Measurements from ENCODE around the gene CDC25B.
A peak's percentile ranks its signal among the peaks of the same experiment; 100 is the strongest.

The CDC25B gene

DNA sequence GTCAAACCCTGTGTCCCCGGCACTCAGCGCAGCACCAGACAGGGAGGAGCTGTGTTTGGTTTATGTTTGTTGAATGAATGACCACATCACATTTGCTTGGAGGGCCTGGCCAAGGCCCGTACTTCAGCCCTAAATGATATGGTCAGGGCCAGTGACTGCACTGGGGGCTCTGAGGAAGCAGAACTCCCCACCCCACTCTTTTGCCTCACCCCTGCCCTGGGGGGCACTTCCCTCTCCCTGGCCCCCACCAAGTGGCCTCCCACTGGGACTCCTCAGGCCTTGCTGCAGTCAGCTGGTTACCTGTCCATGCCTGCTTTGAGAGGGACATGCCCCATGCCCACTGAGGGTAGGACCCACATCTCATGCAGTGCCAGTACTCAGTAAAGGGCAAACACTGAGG lies 31.5 kb upstream of the CDC25B start:
- DNase-seq, result no peak

- DNase-seq, result no peak
Observed at GRCh38 chr20:3765171-3765882, 30.8 kb upstream of the CDC25B start.

GRCh38 chr20:3766422-3767109 lies 29.5 kb upstream of the CDC25B start:
- DNase-seq, result no peak

DNA sequence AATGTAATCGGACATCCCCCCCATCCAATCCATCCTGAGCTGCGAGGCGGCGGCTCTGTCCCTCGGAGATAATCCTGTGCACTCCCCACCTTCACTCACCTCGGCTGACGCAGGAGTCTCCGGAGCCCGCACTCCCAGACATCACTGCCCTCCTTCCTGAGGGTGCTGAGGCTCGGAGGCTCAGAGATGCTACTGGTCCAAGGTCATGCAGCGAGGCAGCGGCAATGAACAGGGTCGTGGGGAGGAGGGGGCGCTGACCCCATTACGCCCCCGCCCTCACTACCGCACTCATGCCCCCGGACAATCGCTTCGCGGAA lies 29.0 kb upstream of the CDC25B start:
- DNase-seq, result no peak

GRCh38 chr20:3767427-3768341 lies 28.4 kb upstream of the CDC25B start, which contains the start of gene ADISSP:
Gene ADISSP (minus strand): TSS chr20:3767753. CDS start chr20:3760100, 7,653 bp downstream.
- DNase-seq, result peak; percentile 95

GRCh38 chr20:3768342-3769130 lies 27.6 kb upstream of the CDC25B start:
- peak; percentile 89 for DNase-seq

DNA sequence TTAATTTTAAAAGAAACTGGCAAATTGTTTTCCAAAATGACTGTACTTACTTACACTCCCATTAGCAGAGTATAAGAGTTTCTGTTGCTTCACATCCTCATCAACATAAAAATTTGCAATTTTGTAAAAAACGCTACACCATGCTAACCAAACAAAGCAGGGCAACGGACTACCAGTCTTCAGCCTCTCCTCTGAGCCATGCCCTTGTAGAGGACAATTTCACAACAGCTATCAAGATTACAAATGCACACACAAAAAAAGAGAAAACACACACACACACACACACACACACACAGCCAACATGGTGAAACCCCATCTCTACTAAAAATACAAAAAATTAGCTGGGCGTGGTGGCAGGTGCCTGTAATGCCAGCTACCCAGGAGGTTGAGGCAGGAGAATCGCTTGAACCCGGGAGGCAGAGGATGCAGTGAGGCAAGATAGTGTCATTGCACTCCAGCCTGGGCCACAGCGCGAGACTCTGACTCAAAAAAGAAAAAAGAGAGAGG lies 24.5 kb upstream of the CDC25B start:
- DNase-seq, result no peak

GRCh38 chr20:3775457-3776108 lies 20.5 kb upstream of the CDC25B start:
- DNase-seq, result no peak

DNA sequence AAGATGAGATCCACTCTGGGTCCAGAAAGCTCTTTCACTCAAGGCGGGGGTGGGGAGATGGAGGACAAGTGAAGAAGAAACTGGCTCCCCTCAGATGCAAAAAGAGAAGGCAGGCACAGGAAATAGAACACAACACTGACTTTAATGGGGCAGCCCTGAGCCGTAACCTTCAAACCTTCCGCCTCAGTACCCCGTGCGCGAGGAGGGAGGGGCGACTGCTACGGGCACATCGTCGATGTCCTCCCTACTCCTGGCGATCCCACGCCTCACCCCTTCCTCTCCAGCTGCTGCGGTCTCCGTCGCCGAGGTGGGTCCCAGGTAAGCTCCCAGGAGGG lies 18.8 kb upstream of the CDC25B start:
- DNase-seq, result no peak

GRCh38 chr20:3777716-3778629 lies 18.1 kb upstream of the CDC25B start:
- DNase-seq, result no peak

DNA sequence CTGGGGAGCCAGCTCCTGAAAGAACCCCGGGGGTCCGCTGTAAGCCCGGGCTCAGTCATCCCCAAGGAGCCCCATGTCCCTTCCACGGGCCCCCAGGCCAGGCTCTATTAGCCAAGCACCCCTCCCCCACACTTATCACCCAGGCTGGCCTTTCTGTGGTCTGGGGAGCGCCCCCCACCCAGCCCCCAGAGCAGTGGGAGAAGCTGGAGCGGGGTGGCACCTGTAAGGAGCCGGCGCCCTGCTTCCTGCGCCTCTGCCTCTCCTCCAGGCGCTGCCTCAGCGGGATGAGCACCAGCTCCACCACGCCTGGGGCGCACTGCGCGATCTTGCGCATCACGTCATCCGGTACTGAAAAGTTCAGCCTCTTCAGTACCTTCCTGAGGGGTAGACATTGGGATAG lies 17.1 kb upstream of the CDC25B start:
- DNase-seq, result no peak

DNA sequence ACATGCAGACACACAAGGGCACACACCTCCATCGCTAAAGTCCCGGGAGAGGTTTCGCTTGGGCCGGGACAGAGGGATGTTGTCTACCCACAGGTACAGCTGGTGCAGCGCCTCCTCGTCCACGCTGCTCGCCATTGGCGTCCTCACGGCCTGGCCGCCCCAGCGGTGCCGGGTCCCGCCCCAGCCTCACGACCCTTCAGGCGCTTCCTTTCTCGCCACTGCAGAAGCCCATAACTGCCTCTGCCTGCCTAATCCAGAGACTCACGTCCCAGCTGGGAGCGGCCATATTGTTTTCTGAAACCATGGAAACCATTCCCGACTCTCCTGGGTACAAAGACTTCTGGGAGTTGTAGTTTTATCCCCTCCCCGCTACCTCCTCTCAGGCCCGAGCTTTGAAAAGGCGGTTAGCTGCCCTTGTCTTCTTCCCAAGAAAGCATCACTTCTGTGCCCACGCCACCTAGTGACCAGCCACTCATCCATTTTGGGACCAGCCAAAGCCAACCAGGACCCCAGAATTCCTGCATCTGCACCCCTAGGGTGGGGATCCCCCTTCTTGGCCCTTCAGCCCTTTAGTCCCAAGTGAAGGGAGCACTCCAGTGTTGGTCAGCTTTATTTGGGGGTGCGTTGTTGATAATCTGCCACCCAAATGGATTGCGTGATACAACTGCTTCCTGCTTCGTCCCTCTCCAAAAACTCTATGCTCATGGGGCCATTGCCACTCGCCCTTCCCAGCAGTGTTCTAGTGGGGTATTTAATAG lies 14.8 kb upstream of the CDC25B start, which contains the start of gene SPEF1:
Gene SPEF1 (minus strand): TSS at position 296 of the 758 bp plus-strand sequence. CDS start 161 bp downstream, at position 135.
- peak; percentile 60 for DNase-seq

GRCh38 chr20:3782597-3782996 lies 13.5 kb upstream of the CDC25B start:
- no peak for DNase-seq

- no peak for DNase-seq
Observed at GRCh38 chr20:3783068-3783489, 13.0 kb upstream of the CDC25B start.

DNA sequence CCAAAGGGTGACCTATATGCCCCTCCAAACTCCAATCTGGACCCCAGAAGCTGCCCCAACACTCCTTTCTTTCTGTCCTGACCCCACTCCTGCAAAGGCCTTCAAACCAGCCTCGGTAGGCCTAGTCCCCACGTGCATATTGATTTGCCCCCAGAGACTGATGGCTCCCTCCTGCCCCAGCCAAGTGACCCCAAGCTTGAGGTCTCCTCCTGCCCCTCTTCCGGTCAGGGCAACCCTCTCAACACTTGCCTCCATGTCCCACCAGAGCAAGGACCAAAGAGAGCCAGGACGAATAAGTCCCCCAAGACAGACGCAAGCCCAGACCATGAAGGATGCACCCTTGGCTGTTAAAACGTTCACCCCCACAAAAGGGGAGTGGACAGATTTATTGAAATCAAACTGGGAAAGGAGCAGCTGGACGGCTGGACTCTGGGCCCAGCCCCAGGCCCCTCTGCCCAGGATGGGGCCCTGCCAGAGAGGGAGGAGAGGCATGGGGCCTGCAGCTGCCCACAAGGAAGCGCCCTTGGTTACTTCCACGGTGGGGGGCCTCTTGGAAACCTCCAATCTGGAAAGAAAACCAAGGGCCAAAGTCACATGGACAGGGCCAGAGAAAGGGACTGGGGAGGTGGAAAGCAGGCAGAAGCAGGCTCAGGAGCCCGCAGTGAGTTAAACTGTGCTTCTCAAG lies 12.5 kb upstream of the CDC25B start:
- DNase-seq, result no peak

- DNase-seq, result no peak
Observed at GRCh38 chr20:3784216-3784853, 11.8 kb upstream of the CDC25B start.

- DNase-seq, result no peak
Observed at GRCh38 chr20:3784863-3785239, 11.3 kb upstream of the CDC25B start.

DNA sequence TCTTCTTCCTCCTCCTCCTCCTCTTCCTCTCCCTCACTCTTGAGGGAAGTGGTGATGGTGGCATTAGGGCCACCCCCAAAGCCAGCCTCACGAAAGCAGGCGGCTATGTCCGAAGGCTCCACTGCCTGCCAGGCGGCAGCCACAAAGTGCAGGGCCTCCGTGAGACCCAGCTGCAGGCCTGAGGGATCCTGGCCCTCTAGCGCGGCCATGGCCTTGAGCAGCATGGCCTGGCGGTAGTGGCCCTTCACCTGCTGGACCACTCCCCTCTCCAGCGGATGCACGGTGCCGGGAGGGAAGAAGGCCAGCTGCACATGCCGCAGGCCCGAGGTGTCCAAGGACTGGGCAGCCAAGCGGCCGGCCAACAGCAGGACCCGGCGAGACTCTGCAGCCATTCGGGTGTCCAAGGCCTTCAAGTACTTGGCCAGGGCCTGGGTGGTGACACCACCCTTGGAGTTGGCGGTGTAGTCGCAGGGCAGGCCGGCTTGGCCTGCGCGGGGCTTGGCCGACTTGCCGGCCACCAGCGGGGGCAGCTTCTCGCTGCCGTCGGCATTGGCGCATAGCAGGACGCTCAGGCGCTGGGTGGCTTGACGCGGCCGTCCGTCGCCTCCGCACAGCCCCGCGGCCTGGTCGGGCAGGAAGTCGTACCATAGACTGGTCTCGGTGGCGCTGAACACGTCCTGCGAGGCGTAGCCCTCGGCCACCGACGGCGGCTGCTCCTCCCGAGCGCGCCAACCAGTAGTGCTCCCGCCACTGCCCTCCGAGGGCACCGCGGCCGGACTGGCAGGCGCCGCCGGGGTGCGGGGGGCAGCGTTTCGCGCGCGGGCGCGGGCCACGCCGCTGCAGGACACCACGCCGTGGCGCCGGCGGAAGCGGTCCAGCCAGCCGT lies 10.6 kb upstream of the CDC25B start:
- DNase-seq, result no peak

All from central memory CD4-positive, alpha-beta T cell (primary cell).